Measurements from ENCODE around the gene OLFM1.

Gene OLFM1

GRCh38 chr9:135088979-135089847 is 1.7 kb downstream of the OLFM1 start:
- DNase-seq (ENCODE audit: low spot score) (no peak), FAIRE-seq (no peak)

GRCh38 chr9:135090081-135090480 is 2.6 kb downstream of the OLFM1 start:
- DNase-seq (ENCODE audit: low spot score), result no peak
- no peak for FAIRE-seq

- DNase-seq (ENCODE audit: low spot score) (no peak), FAIRE-seq (no peak)
These were observed 3.1 kb downstream of the OLFM1 start for GRCh38 chr9:135090547-135090946.

GRCh38 chr9:135091545-135091944 is 4.1 kb downstream of the OLFM1 start:
- no peak for FAIRE-seq

GRCh38 chr9:135093111-135093510 is 5.6 kb downstream of the OLFM1 start:
- FAIRE-seq (no peak), DNase-seq (ENCODE audit: low spot score) (no peak)

More at GRCh38 chr9:135091545-135091944, 4.1 kb downstream of the OLFM1 start:
- DNase-seq (ENCODE audit: low spot score), result no peak

- FAIRE-seq (no peak), DNase-seq (ENCODE audit: low spot score) (no peak)
These were observed 6.6 kb downstream of the OLFM1 start for GRCh38 chr9:135093911-135094584.

- FAIRE-seq, result no peak
- no peak for DNase-seq (ENCODE audit: low spot score)
These were observed 8.3 kb downstream of the OLFM1 start for GRCh38 chr9:135095470-135096407.

GRCh38 chr9:135096408-135096895 is 9.0 kb downstream of the OLFM1 start:
- FAIRE-seq (no peak), DNase-seq (ENCODE audit: low spot score) (no peak)

GRCh38 chr9:135098400-135099105 is 11.1 kb downstream of the OLFM1 start:
- no peak for FAIRE-seq

GRCh38 chr9:135099574-135099973 is 12.1 kb downstream of the OLFM1 start:
- FAIRE-seq (no peak), DNase-seq (ENCODE audit: low spot score) (no peak)

More at GRCh38 chr9:135098400-135099105, 11.1 kb downstream of the OLFM1 start:
- no peak for DNase-seq (ENCODE audit: low spot score)

- no peak for FAIRE-seq
- DNase-seq (ENCODE audit: low spot score), result no peak
These were observed 12.8 kb downstream of the OLFM1 start for GRCh38 chr9:135100241-135100681.

GRCh38 chr9:135100725-135101410 is 13.4 kb downstream of the OLFM1 start:
- DNase-seq (ENCODE audit: low spot score) (no peak), FAIRE-seq (no peak)

- FAIRE-seq, result no peak
- DNase-seq (ENCODE audit: low spot score), result no peak
These were observed 14.0 kb downstream of the OLFM1 start for GRCh38 chr9:135101486-135101885.

- FAIRE-seq, result no peak
- no peak for DNase-seq (ENCODE audit: low spot score)
These were observed 14.5 kb downstream of the OLFM1 start for GRCh38 chr9:135101926-135102325.

- no peak for FAIRE-seq
These were observed 14.9 kb downstream of the OLFM1 start for GRCh38 chr9:135102331-135102730.

GRCh38 chr9:135103001-135103446 is 15.6 kb downstream of the OLFM1 start:
- FAIRE-seq (no peak), DNase-seq (ENCODE audit: low spot score) (no peak)

More at GRCh38 chr9:135102331-135102730, 14.9 kb downstream of the OLFM1 start:
- DNase-seq (ENCODE audit: low spot score), result no peak

- no peak for DNase-seq (ENCODE audit: low spot score)
- FAIRE-seq, result no peak
These were observed 16.6 kb downstream of the OLFM1 start for GRCh38 chr9:135103931-135104639.

- DNase-seq (ENCODE audit: low spot score), result no peak
These were observed 17.3 kb downstream of the OLFM1 start for GRCh38 chr9:135104761-135105160.

GRCh38 chr9:135105211-135105745 is 17.8 kb downstream of the OLFM1 start:
- FAIRE-seq (no peak), DNase-seq (ENCODE audit: low spot score) (no peak)

More at GRCh38 chr9:135104761-135105160, 17.3 kb downstream of the OLFM1 start:
- FAIRE-seq, result no peak
